ENCODE measurements around the gene KIFC1.

The KIFC1 gene

GRCh38 chr6:33405386-33405940 lies 13.8 kb downstream of the KIFC1 start:
- no peak for TF ChIP-seq CTCF (IDR thresholded peaks at IDR 0.05; ENCODE audit: extremely low read depth, missing control alignments)
- no peak for DNase-seq (ENCODE audit: low spot score)

- no peak for TF ChIP-seq CTCF (IDR thresholded peaks at IDR 0.05; ENCODE audit: extremely low read depth, missing control alignments)
- DNase-seq (ENCODE audit: low spot score), result no peak
These were observed 14.5 kb downstream of the KIFC1 start for GRCh38 chr6:33406126-33406525.

- no peak for DNase-seq (ENCODE audit: low spot score)
These were observed 15.6 kb downstream of the KIFC1 start for GRCh38 chr6:33407132-33407718.

GRCh38 chr6:33410050-33410710 lies 18.6 kb downstream of the KIFC1 start:
- TF ChIP-seq CTCF (IDR thresholded peaks at IDR 0.05; ENCODE audit: extremely low read depth, missing control alignments), result no peak
- DNase-seq (ENCODE audit: low spot score), result peak; percentile 99

More at GRCh38 chr6:33407132-33407718, 15.6 kb downstream of the KIFC1 start:
- no peak for TF ChIP-seq CTCF (IDR thresholded peaks at IDR 0.05; ENCODE audit: extremely low read depth, missing control alignments)

- TF ChIP-seq CTCF (IDR thresholded peaks at IDR 0.05; ENCODE audit: extremely low read depth, missing control alignments), result no peak
- peak; percentile 92 for DNase-seq (ENCODE audit: low spot score)
These were observed 19.3 kb downstream of the KIFC1 start, which contains the start of gene PHF1 for GRCh38 chr6:33410711-33411631. Gene PHF1, plus strand, starts transcription at chr6:33411014. Its CDS starts 1,250 bp downstream, at chr6:33412264.

GRCh38 chr6:33411632-33412005 lies 20.0 kb downstream of the KIFC1 start:
- no peak for DNase-seq (ENCODE audit: low spot score)
- no peak for TF ChIP-seq CTCF (IDR thresholded peaks at IDR 0.05; ENCODE audit: extremely low read depth, missing control alignments)
